ENCODE data around the gene SNX10. TPM values are rescaled to one million over a fixed set of nuclear protein-coding genes. Genes with fewer than 3 reads are reported as not detected.

SNX10 gene
- total RNA-seq, 2 experiments from 2014 or later, result 4.6 to 5.8 TPM

DNA sequence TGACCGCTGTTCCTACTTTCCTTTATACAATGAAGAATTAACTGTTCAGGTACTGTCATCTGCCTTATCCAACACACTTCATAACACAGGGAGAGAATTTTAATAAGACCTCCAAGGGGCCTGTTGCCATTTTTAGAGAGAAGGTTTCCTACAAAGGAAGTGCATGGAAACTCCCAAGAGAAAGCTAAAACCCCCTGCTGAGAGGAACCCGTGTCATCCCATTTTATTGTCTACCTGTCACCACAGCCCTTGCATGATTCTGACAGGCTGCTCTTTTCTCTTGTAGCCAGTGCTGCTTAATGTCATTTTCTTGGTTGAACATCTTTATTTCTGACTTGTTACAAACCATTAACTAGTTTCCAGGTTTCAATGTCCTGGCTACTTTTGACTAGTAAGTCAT is 98.4 kb downstream of the SNX10 start:
- ChIA-PET POLR2A (interaction anchor here (0.6 kb wide), 1 partner anchor 477 kb away, joined by 3 read pairs; no protein-coding TSS in a partner anchor), CTCF (interaction anchor here (1.2 to 1.3 kb wide), 2 partner anchors 16 to 20 kb away, joined by 3 to 5 read pairs; no protein-coding TSS in a partner anchor)
- Histone ChIP-seq H3K9me3 (ENCODE audit: control insufficient read depth in 1 of 2, insufficient read depth in 1 of 2, low read length in 2 of 2) (no peaks in the 10 kb centered on the region), H3K36me3 (ENCODE audit: insufficient read depth, low read length) (no peaks in the 10 kb centered on the region), H3K27me3 (ENCODE audit: control insufficient read depth in 1 of 2, insufficient read depth in 2 of 2, low read length in 2 of 2) (peaks cover under 1 to 23% of the 10 kb centered on the region in 2 experiments), H3K4me1 (ENCODE audit: insufficient read depth, low read length) (no peaks in the 10 kb centered on the region), H3K27ac (ENCODE audit: low read depth in 1 of 2, low read length in 2 of 2) (no peak overlapping the region), H3K4me3 (ENCODE audit: low read length) (no peak overlapping the region)
- H3K9me3 Mint-ChIP-seq, result no peaks in the 10 kb centered on the region
- H3K36me3 Mint-ChIP-seq (ENCODE audit: low read depth), result no peaks in the 10 kb centered on the region
- intact Hi-C loops (cut with DNase I, micrococcal nuclease), result no loop called here
- no peak overlapping the region for H3K27ac Mint-ChIP-seq
- H3K4me1 Mint-ChIP-seq (ENCODE audit: low read depth), result no peaks in the 10 kb centered on the region
- ATAC-seq (ENCODE audit: poor library complexity) (no peak), DNase-seq (no peak)
- no peak for TF ChIP-seq CTCF (IDR thresholded peaks at IDR 0.05)
- H3K27me3 Mint-ChIP-seq, result peaks cover 59% of the 10 kb centered on the region
- no peak overlapping the region for H3K4me3 Mint-ChIP-seq

DNA sequence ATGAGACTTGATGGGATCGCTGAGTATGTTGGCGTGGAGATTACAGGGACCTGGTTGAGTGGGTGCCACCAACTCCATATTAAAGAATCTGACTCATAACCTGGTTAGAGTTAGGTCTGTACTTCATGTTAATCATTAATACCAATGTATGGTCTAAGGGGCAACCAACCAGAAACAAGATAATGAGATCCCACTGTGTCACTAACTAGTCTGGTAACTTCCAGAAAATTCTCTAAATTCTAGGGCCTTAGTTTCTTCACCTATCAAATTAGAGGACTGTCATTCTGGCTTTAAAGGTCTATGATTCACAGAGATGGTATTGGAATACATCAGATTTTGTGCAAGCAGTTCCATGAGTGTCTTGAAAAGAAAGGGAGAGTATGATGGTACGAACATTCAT is 102.2 kb downstream of the SNX10 start:
- no peak overlapping the region for H3K27ac Mint-ChIP-seq
- no peak overlapping the region for H3K4me3 ChIP-seq (ENCODE audit: low read length)
- ATAC-seq (ENCODE audit: poor library complexity) (no peak), DNase-seq (no peak)
- peaks cover 65% of the 10 kb centered on the region for H3K27me3 Mint-ChIP-seq
- H3K4me1 ChIP-seq (ENCODE audit: insufficient read depth, low read length), result peaks cover 9% of the 10 kb centered on the region
- peaks cover 15 to 28% of the 10 kb centered on the region in 2 experiments for H3K27me3 ChIP-seq (ENCODE audit: control insufficient read depth in 1 of 2, insufficient read depth in 2 of 2, low read length in 2 of 2)
- no peaks in the 10 kb centered on the region for H3K36me3 ChIP-seq (ENCODE audit: insufficient read depth, low read length)
- no peak overlapping the region for H3K27ac ChIP-seq (ENCODE audit: low read depth in 1 of 2, low read length in 2 of 2)
- H3K4me3 Mint-ChIP-seq, result no peak overlapping the region
- no peaks in the 10 kb centered on the region for H3K9me3 ChIP-seq (ENCODE audit: control insufficient read depth in 1 of 2, insufficient read depth in 1 of 2, low read length in 2 of 2)
- ChIA-PET CTCF (no interaction called here), POLR2A (no interaction called here)
- no peaks in the 10 kb centered on the region for H3K9me3 Mint-ChIP-seq
- H3K36me3 Mint-ChIP-seq (ENCODE audit: low read depth), result no peaks in the 10 kb centered on the region
- H3K4me1 Mint-ChIP-seq (ENCODE audit: low read depth), result peaks cover 7% of the 10 kb centered on the region
- intact Hi-C loops (cut with DNase I, micrococcal nuclease), result no loop called here
- no peak for TF ChIP-seq CTCF (IDR thresholded peaks at IDR 0.05)

DNA sequence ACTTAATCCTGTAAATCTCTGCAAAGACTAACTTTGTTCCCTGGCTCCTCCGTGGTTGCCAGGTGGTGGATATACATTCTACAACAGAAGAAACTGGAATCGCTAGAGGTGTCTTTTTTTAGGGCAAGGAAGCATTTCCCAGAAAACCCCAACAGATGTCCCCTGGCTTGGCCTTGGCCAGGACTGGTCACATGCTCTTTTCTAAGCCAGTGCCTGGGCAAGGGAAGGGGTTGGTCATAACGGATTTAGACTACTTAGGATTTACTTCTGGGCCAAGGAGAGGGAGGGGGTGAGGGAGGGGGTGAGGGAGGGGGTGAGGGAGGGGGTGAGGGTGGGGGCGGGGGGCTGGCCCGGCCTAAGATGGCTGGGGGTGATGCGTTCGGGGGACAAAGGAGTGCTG is 105.7 kb downstream of the SNX10 start:
- peaks cover 11% of the 10 kb centered on the region for H3K4me1 Mint-ChIP-seq (ENCODE audit: low read depth)
- H3K27me3 ChIP-seq (ENCODE audit: control insufficient read depth in 1 of 2, insufficient read depth in 2 of 2, low read length in 2 of 2), result peaks cover 29 to 32% of the 10 kb centered on the region in 2 experiments
- ChIA-PET POLR2A (no interaction called here), CTCF (no interaction called here)
- intact Hi-C loops (cut with DNase I, micrococcal nuclease), result no loop called here
- no peaks in the 10 kb centered on the region for H3K9me3 ChIP-seq (ENCODE audit: control insufficient read depth in 1 of 2, insufficient read depth in 1 of 2, low read length in 2 of 2)
- H3K9me3 Mint-ChIP-seq, result no peaks in the 10 kb centered on the region
- no peaks in the 10 kb centered on the region for H3K36me3 ChIP-seq (ENCODE audit: insufficient read depth, low read length)
- TF ChIP-seq CTCF (IDR thresholded peaks at IDR 0.05), result no peak
- peaks cover 14% of the 10 kb centered on the region for H3K4me1 ChIP-seq (ENCODE audit: insufficient read depth, low read length)
- peaks cover 73% of the 10 kb centered on the region for H3K27me3 Mint-ChIP-seq
- ATAC-seq (ENCODE audit: poor library complexity) (no peak), DNase-seq (peak in 1 of 14 experiments; percentile 3)
- H3K36me3 Mint-ChIP-seq (ENCODE audit: low read depth), result no peaks in the 10 kb centered on the region
- no peak overlapping the region for H3K27ac Mint-ChIP-seq
- H3K4me3 ChIP-seq (ENCODE audit: low read length), result no peak overlapping the region
- H3K27ac ChIP-seq (ENCODE audit: low read depth in 1 of 2, low read length in 2 of 2), result no peak overlapping the region
- H3K4me3 Mint-ChIP-seq, result peak overlapping the region; percentile 23
